ENCODE data around the gene RFXANK. TPM values are rescaled to one million over a fixed set of nuclear protein-coding genes. Genes with fewer than 3 reads are reported as not detected.
"Not testable (repeated sequence)": the region's sequence is repeated elsewhere in the genome, so short reads cannot be mapped to it uniquely, and the experiment has no call there.

RFXANK gene
- total RNA-seq, 1 experiment from 2014 or later: 91.3 TPM

- peak; percentile 47 for DNase-seq (ENCODE audit: low read depth)
Observed at GRCh38 chr19:19170053-19170872, 21.8 kb upstream of the RFXANK start, which contains the start of gene MEF2B. Gene MEF2B (minus strand): TSS chr19:19170263. CDS start chr19:19150735, 19,528 bp downstream.

- no peak for DNase-seq (ENCODE audit: low read depth)
Observed at GRCh38 chr19:19170873-19171672, 21.0 kb upstream of the RFXANK start.

- no peak for DNase-seq (ENCODE audit: low read depth)
Observed at GRCh38 chr19:19171821-19172532, 20.1 kb upstream of the RFXANK start.

GRCh38 chr19:19173243-19173642, 18.8 kb upstream of the RFXANK start:
- not testable (repeated sequence) for DNase-seq (ENCODE audit: low read depth)

GRCh38 chr19:19176950-19177349, 15.1 kb upstream of the RFXANK start:
- DNase-seq (ENCODE audit: low read depth): no peak

DNA sequence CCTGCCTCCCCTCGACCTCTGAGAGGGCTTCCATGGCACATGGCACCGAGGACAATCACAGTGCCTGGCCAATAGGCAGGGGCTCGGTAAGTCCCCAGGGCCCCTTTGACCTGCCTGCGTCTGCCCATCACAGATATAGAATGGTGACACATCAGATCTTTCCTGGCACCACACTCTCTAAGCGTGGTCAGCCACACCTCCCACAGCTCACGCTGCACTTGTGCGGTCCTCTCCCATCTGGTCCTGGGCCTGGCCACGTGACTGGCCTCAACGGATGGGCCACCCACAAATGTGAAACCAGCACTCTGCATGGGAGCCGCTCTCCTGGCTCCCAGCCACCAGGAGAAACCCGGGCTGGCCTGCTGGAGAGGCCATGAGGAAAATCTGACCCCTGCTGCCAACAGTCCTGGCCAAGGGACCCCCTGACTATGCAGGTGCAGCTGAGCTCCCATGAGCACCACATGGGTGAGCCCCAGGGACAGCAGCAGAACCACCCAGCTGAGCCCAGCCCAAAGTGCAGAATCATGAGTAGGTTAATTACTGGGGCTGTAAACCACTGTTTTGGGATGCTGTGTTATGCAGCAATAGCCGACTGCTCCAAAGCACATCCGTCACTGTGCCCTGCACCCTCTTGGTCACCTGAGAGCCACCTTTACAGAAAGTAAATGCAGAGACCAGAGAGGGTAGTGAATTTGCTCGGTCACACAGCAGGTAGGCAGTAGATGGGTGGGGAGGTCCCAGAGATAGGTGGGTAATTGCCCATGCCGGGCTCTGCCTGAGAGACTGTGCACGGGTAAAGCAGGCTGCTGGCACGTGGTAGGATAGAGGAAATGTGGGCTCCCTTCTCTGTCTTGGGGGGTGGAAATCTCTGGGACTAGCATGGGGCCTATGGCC, 12.3 kb upstream of the RFXANK start:
- peak; percentile 53 for DNase-seq (ENCODE audit: low read depth)

- DNase-seq (ENCODE audit: low read depth): no peak
Observed at GRCh38 chr19:19181488-19181998, 10.5 kb upstream of the RFXANK start.

- DNase-seq (ENCODE audit: low read depth): peak; percentile 28
Observed at GRCh38 chr19:19185853-19186740, 6.0 kb upstream of the RFXANK start.

GRCh38 chr19:19186742-19187141, 5.3 kb upstream of the RFXANK start:
- no peak for DNase-seq (ENCODE audit: low read depth)

DNA sequence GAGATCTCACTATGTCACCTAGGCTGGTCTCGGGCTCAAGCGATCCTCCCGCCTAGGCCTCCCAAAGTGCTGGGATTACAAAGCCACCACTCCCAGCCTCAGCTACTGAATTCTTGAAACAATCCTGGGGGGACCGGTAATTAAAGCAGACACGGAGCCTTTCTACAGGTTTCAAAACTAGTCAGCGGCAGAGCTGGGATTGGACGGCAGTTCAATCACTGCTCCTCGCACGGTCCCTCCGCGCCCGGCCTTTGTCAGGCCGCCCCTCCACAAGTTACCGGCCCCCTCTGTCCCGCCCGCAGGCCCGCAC, 335 bp upstream of the RFXANK start:
- no peak for DNase-seq (ENCODE audit: low read depth)

DNA sequence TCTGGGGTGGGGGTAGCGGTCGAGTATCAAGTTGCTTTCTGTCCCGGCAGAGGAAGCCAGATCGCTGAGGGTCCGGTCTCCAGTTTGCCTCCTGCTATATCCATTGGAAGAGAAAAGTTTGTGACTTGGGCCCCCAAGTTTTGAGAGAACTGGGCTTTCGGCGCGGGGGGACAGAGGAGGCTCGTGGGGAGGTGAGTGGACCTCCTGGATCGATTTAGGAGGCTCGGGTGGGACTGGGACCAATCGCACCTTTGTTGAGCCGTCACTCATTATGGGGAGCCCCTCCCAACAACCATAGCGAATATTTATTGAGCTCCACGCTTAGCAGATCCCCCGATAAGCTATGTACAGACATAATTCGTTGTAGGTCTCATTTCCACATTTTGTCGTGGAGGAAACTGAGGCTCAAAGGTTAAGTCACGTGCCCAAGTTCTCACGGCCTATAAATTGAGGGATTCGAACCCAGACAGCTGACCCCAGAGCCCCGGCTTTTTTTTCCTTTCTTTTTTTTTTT, 909 bp downstream of the RFXANK start:
- DNase-seq (ENCODE audit: low read depth): no peak

- no peak for DNase-seq (ENCODE audit: low read depth)
Observed at GRCh38 chr19:19193926-19194325, 1.9 kb downstream of the RFXANK start.

GRCh38 chr19:19201697-19202630, 9.9 kb downstream of the RFXANK start:
- no peak for DNase-seq (ENCODE audit: low read depth)

DNA sequence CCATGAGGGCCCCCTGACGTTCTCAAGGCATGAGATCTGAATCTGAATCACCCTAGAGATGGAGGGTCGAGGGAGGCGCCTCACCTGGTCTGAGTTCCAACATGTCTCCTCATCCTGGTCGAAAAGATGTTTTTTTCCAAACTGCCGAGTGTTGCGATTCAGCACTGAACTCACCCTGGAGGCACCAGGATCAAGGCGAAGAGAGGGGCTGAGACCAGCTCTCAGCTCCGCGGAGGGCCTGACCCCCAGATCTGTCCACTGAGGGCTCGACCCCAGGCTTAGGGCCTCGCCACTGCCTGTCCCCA, 10.6 kb downstream of the RFXANK start:
- no peak for DNase-seq (ENCODE audit: low read depth)

GRCh38 chr19:19203012-19203856, 11.2 kb downstream of the RFXANK start, which contains the start of gene NR2C2AP:
Gene NR2C2AP (minus strand): TSS chr19:19203414. CDS start chr19:19203060, 354 bp downstream.
- DNase-seq (ENCODE audit: low read depth): peak; percentile 91

- no peak for DNase-seq (ENCODE audit: low read depth)
Observed at GRCh38 chr19:19204181-19204580, 12.1 kb downstream of the RFXANK start.
